ENCODE measurements around the gene SLC22A3. TPM values are rescaled to one million over a fixed set of nuclear protein-coding genes. Genes with fewer than 3 reads are reported as not detected.

SLC22A3 gene
- total and polyA plus RNA-seq, 2 of the 13 experiments (the other 11 are each of a cell fraction or from before 2014, with no cell fraction given): 12.0 to 31.5 TPM

DNA sequence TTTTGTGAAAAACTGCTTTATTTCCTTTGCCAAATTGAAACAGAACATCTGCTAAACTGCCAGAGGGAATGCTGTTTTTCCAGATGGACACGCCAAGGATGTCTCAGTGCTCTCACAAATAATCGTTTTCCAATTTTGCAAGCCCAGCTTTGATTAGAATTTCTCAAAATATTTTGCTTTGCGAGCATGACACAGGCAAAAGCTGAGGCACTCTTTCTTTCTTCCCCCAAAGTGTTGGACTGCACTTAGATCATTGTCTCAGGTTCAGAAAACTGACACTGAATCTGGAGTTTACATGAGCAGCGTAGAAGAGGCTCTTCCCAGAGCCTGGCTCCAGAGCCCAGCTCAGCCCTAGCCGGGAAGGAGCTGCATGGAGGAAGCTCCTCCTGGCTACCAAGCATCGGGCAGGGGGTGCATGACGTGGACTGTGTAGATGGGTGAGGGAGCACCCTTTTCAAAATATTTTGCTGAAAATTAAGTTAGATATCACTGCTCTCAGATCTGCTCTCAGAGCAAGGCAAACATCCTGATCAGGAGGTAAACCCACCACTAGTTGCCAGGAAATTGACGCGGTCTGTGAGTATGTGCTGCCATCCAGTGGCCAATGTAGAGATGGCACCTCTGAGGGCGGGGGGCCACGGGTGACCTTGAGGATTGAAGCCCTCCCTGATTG, 107.5 kb downstream of the SLC22A3 start (continued):
- TF ChIP-seq, protein P1, sequence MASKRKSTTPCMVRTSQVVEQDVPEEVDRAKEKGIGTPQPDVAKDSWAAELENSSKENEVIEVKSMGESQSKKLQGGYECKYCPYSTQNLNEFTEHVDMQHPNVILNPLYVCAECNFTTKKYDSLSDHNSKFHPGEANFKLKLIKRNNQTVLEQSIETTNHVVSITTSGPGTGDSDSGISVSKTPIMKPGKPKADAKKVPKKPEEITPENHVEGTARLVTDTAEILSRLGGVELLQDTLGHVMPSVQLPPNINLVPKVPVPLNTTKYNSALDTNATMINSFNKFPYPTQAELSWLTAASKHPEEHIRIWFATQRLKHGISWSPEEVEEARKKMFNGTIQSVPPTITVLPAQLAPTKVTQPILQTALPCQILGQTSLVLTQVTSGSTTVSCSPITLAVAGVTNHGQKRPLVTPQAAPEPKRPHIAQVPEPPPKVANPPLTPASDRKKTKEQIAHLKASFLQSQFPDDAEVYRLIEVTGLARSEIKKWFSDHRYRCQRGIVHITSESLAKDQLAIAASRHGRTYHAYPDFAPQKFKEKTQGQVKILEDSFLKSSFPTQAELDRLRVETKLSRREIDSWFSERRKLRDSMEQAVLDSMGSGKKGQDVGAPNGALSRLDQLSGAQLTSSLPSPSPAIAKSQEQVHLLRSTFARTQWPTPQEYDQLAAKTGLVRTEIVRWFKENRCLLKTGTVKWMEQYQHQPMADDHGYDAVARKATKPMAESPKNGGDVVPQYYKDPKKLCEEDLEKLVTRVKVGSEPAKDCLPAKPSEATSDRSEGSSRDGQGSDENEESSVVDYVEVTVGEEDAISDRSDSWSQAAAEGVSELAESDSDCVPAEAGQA (IDR thresholded peaks at IDR 0.05; ENCODE audit: low read depth): no peak
- TF ChIP-seq, protein P1 (CRISPR knock-in tag; IDR thresholded peaks at IDR 0.05; ENCODE audit: borderline replicate concordance): no peak
- TF ChIP-seq SOX13 (IDR thresholded peaks at IDR 0.05) (no peak), SOX13 (CRISPR knock-in tag; conservative IDR thresholded peaks at IDR 0.05 in 1 of 2, IDR thresholded peaks at IDR 0.05 in 1 of 2) (peak in 1 of 2 experiments; percentile 48; a peak in 1 of 4 replicates), ARHGAP35 (CRISPR knock-in tag; IDR thresholded peaks at IDR 0.05; ENCODE audit: borderline replicate concordance) (no peak), PHF20 (CRISPR knock-in tag; IDR thresholded peaks at IDR 0.05) (no peak), KDM3A (CRISPR knock-in tag; IDR thresholded peaks at IDR 0.05; ENCODE audit: low read depth) (peak; percentile 63; the same call in 1 of the 2 replicates), POLR2AphosphoS2 (IDR thresholded peaks at IDR 0.05; ENCODE audit: low read depth, low read length) (no peak), SOX6 (IDR thresholded peaks at IDR 0.05) (no peak), SOX6 (CRISPR knock-in tag; IDR thresholded peaks at IDR 0.05) (peak; percentile 31; the same call in 1 of the 2 replicates), NFYC (CRISPR knock-in tag; IDR thresholded peaks at IDR 0.05) (0 out of 2 replicates have a peak, but pooled peaks have one; percentile 20), ZNF614 (CRISPR knock-in tag; IDR thresholded peaks at IDR 0.05; ENCODE audit: borderline replicate concordance) (peak; percentile 37; the same call in 1 of the 2 replicates), ZNF550 (CRISPR knock-in tag; IDR thresholded peaks at IDR 0.05; ENCODE audit: borderline replicate concordance) (no peak), SP5 (CRISPR knock-in tag; IDR thresholded peaks at IDR 0.05; ENCODE audit: borderline replicate concordance, low read depth) (no peak), NFKB2 (CRISPR knock-in tag; IDR thresholded peaks at IDR 0.05; ENCODE audit: borderline replicate concordance) (0 out of 2 replicates have a peak, but pooled peaks have one; percentile 43), ESRRA (CRISPR knock-in tag; IDR thresholded peaks at IDR 0.05; ENCODE audit: low read depth) (peak; percentile 84), TAF15 (IDR thresholded peaks at IDR 0.05; ENCODE audit: low read depth, low read length, poor library complexity, severe bottlenecking) (no peak), ZFP36L2 (CRISPR knock-in tag; IDR thresholded peaks at IDR 0.05) (0 out of 2 replicates have a peak, but pooled peaks have one; percentile 56), HNRNPLL (IDR thresholded peaks at IDR 0.05; ENCODE audit: low read depth, low read length, poor library complexity, severe bottlenecking) (no peak), ZNF451 (CRISPR knock-in tag; IDR thresholded peaks at IDR 0.05) (no peak), TEAD3 (CRISPR knock-in tag; optimal IDR thresholded peaks at IDR 0.05; ENCODE audit: borderline replicate concordance) (peak; percentile 69), SALL1 (CRISPR knock-in tag; IDR thresholded peaks at IDR 0.05) (peak; percentile 81; the same call in 1 of the 2 replicates), ZNF143 (CRISPR knock-in tag; IDR thresholded peaks at IDR 0.05) (no peak), ZNF383 (CRISPR knock-in tag; IDR thresholded peaks at IDR 0.05; ENCODE audit: borderline replicate concordance) (no peak)
- TF ChIP-seq, protein P2, sequence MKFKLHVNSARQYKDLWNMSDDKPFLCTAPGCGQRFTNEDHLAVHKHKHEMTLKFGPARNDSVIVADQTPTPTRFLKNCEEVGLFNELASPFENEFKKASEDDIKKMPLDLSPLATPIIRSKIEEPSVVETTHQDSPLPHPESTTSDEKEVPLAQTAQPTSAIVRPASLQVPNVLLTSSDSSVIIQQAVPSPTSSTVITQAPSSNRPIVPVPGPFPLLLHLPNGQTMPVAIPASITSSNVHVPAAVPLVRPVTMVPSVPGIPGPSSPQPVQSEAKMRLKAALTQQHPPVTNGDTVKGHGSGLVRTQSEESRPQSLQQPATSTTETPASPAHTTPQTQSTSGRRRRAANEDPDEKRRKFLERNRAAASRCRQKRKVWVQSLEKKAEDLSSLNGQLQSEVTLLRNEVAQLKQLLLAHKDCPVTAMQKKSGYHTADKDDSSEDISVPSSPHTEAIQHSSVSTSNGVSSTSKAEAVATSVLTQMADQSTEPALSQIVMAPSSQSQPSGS (CRISPR knock-in tag; IDR thresholded peaks at IDR 0.05): peak; percentile 57; the same call in 1 of the 2 replicates

All from HepG2 (cell line).